B cell (primary cell): Measurements from ENCODE around the gene ADARB2. TPM values are rescaled to one million over a fixed set of nuclear protein-coding genes. Genes with fewer than 3 reads are reported as not detected.

Source experiments
- ATAC-seq: fragments of 200-7000 bp; cut with Tn5 transposase; one replicate; pipeline ENCODE4 v1.10.0; 2021; ENCODE audit warnings: low read depth, mild to moderate bottlenecking, moderate number of reproducible peaks, moderate library complexity
- CTCF ChIA-PET: fragments of 350-600 bp; sonication (Branson Sonifier 250); formaldehyde crosslinking; loops from one replicate; lab custom pipeline; 2021; ENCODE audit warnings: antibody characterized with exemption, inconsistent platforms; lab: Charles Lee
- POLR2A ChIA-PET: fragments of 350-600 bp; sonication (Branson Sonifier 250); formaldehyde crosslinking; loops from one replicate; lab custom pipeline; 2021; ENCODE audit warnings: antibody characterized with exemption; lab: Charles Lee
- DNase-seq: peaks from one replicate; pipeline ENCODE4 v3.0.0; 2013
- H2AFZ ChIP-seq: 2 replicates; pipeline ENCODE4 v1.6.1; 2012; ENCODE audit warnings: mild to moderate bottlenecking, low read depth, low read length; ENCODE audit not compliant: insufficient read depth, poor library complexity, severe bottlenecking
- H3K27ac ChIP-seq, 2 donors: 1 replicate in 1 of 2; 2 replicates in 1 of 2; pipeline ENCODE4 v1.5.1; 2012 to 2013; ENCODE audit warnings: low read length in 2 of 2, mild to moderate bottlenecking in 2 of 2, moderate library complexity in 1 of 2
- H3K27me3 ChIP-seq, 4 experiments: fragments of 200-600 bp in 1 of 4; sonication (generic) in 1 of 4; replicated peaks in 1 of 4; 1 replicate in 2 of 4; 2 replicates in 2 of 4; pipeline versions ENCODE4 v1.6.1 to v1.7.0; 2013 to 2016; ENCODE audit warnings: low read length in 3 of 4, mild to moderate bottlenecking in 2 of 4, mixed read lengths in 1 of 4, moderate library complexity in 1 of 4; ENCODE audit not compliant: insufficient read depth in 4 of 4, control insufficient read depth in 3 of 4; ENCODE audit errors: control extremely low read depth in 1 of 4
- H3K36me3 ChIP-seq, 2 experiments: replicated peaks in 1 of 2; 1 replicate in 1 of 2; 2 replicates in 1 of 2; pipeline versions ENCODE4 v1.6.1 to v1.7.1; 2013; ENCODE audit warnings: low read length in 1 of 2; ENCODE audit not compliant: insufficient read depth in 2 of 2, control insufficient read depth in 1 of 2; ENCODE audit errors: control extremely low read depth in 1 of 2, extremely low read depth in 1 of 2
- H3K4me1 ChIP-seq, 2 donors: fragments of 200-600 bp in 1 of 2; sonication (generic) in 1 of 2; 1 replicate in 1 of 2; 2 replicates in 1 of 2; pipeline versions ENCODE4 v1.5.1 to v1.6.1; 2013 to 2017; ENCODE audit warnings: low read length in 2 of 2; ENCODE audit not compliant: control insufficient read depth in 2 of 2, insufficient read depth in 2 of 2
- H3K4me2 ChIP-seq: replicated peaks from 2 replicates; pipeline ENCODE3; 2012; ENCODE audit warnings: mild to moderate bottlenecking, low read depth, low read length; ENCODE audit not compliant: poor library complexity, severe bottlenecking
- H3K4me3 ChIP-seq, 5 experiments: fragments of 200-600 bp in 1 of 5; sonication (generic) in 1 of 5; 1 replicate in 3 of 5; 2 replicates in 2 of 5; pipeline versions ENCODE4 v1.5.1 to v1.7.0; 2011 to 2016; ENCODE audit warnings: low read length in 4 of 5, mild to moderate bottlenecking in 4 of 5, low read depth in 2 of 5, control low read depth in 1 of 5, moderate library complexity in 1 of 5; ENCODE audit not compliant: insufficient read depth in 1 of 5; ENCODE audit errors: control extremely low read depth in 1 of 5, extremely low read depth in 1 of 5
- H3K79me2 ChIP-seq: fragments of 200-600 bp; sonication (generic); one replicate; pipeline ENCODE4 v1.6.0; 2016; ENCODE audit warnings: low read length; ENCODE audit not compliant: control insufficient read depth, insufficient read depth
- H3K9ac ChIP-seq: fragments of 200-600 bp; sonication (generic); 2 replicates; pipeline ENCODE4 v1.6.1; 2017; ENCODE audit warnings: mild to moderate bottlenecking, low read length, moderate library complexity
- H3K9me3 ChIP-seq, 3 donors: one replicate each; pipeline versions ENCODE4 v1.6.1 to v1.7.1; 2013; ENCODE audit warnings: low read length in 2 of 3; ENCODE audit not compliant: control insufficient read depth in 2 of 3, insufficient read depth in 1 of 3; ENCODE audit errors: control extremely low read depth in 1 of 3
- H4K20me1 ChIP-seq: 2 replicates; pipeline ENCODE4 v1.6.0; 2012; ENCODE audit warnings: mild to moderate bottlenecking, low read length; ENCODE audit not compliant: insufficient read depth, control insufficient read depth, poor library complexity, severe bottlenecking
- H3K27ac Mint-ChIP-seq: one replicate; pipeline ENCODE4 v1.8.0; 2021; ENCODE audit warnings: mixed read lengths
- H3K27me3 Mint-ChIP-seq: one replicate; pipeline ENCODE4 v1.8.0; 2021; ENCODE audit warnings: mixed read lengths
- H3K4me1 Mint-ChIP-seq: one replicate; pipeline ENCODE4 v1.8.0; 2021; ENCODE audit warnings: mixed read lengths
- H3K4me3 Mint-ChIP-seq: one replicate; pipeline ENCODE4 v1.8.0; 2021; ENCODE audit warnings: mixed read lengths
- H3K9me3 Mint-ChIP-seq: one replicate; pipeline ENCODE4 v1.8.0; 2022; ENCODE audit warnings: mixed read lengths; ENCODE audit not compliant: insufficient read depth
- CTCF ChIP-seq: fragments of 200-600 bp; IDR thresholded peaks from one replicate; pipeline ENCODE4 v1.8.0; 2022; ENCODE audit warnings: antibody characterized with exemption, mild to moderate bottlenecking
- EZH2 ChIP-seq: IDR thresholded peaks from 2 replicates; pipeline ENCODE4 v1.6.1; 2012; ENCODE audit warnings: borderline replicate concordance, low read depth, mild to moderate bottlenecking, moderate library complexity, low read length; ENCODE audit not compliant: insufficient read depth, poor library complexity, severe bottlenecking
- WGBS: methylation state at CpG from one replicate; pipeline ENCODE4 v1.1.5; 2013; ENCODE audit warnings: missing lambda C conversion rate; ENCODE audit not compliant: insufficient coverage; 5-methylcytosine and 5-hydroxymethylcytosine counted together
- intact Hi-C: fragments of 100-400 bp; cut with micrococcal nuclease; formaldehyde crosslinking; loops from one replicate; pipeline ENCODE4 v1.10.0; 2022
- polyA plus RNA-seq: library from polyadenylated mRNA; depleted of rRNA; stranded (reverse); fragments of >200 nt; gene quantifications from 2 replicates; pipeline ENCODE4 v1.2.3, GENCODE V29; 2012
- total RNA-seq, 2 donors: library from RNA; stranded (reverse); fragments of 120-200 nt in 1 of 2; gene quantifications; 1 replicate in 1 of 2; 2 replicates in 1 of 2; pipeline versions ENCODE4 v1.2.3 to v1.2.4, GENCODE V29; 2013 to 2022

The ADARB2 gene
- total and polyA plus RNA-seq, 2 donors (not counting 1 experiment from before 2014, with no cell fraction given): 0.13 to 0.96 TPM

- POLR2A ChIA-PET: interaction anchor here (0.6 to 1.6 kb wide), 2 partner anchors 40 to 67 kb away, joined by 3 to 5 read pairs; no protein-coding TSS in a partner anchor
- peak overlapping the region; percentile 13 for H3K4me2 ChIP-seq
- ATAC-seq (no peak), DNase-seq (peak; percentile 52)
- no peaks in the 10 kb centered on the region for H3K9me3 Mint-ChIP-seq
- peaks cover 45% of the 10 kb centered on the region for H3K4me1 Mint-ChIP-seq
- peaks cover 54 to 58% of the 10 kb centered on the region in 2 donors for H3K4me1 ChIP-seq
- no peak overlapping the region for H3K9ac ChIP-seq
- peak overlapping the region; percentile 71 for H3K27ac Mint-ChIP-seq
- H3K27me3 Mint-ChIP-seq: no peaks in the 10 kb centered on the region
- H3K9me3 ChIP-seq: peaks cover 0 to 3% (median 0%) of the 10 kb centered on the region in 3 donors
- CTCF ChIA-PET: interaction anchor here (0.9 to 1.3 kb wide), 4 partner anchors 16 to 72 kb away, joined by 3 to 4 read pairs (median 3); no protein-coding TSS in a partner anchor
- peak overlapping the region in 1 of 2 donors; percentile 45 for H3K27ac ChIP-seq
- no peaks in the 10 kb centered on the region for H3K79me2 ChIP-seq
- H3K27me3 ChIP-seq: no peaks in the 10 kb centered on the region
- H4K20me1 ChIP-seq: no peaks in the 10 kb centered on the region
- intact Hi-C loops: no loop called here
- H2AFZ ChIP-seq: no peak overlapping the region
- TF ChIP-seq CTCF (no peak), EZH2 (no peak)
- WGBS: 65% methylated on average over 2 of the region's 2 CpGs
- H3K36me3 ChIP-seq: no peaks in the 10 kb centered on the region
- no peak overlapping the region for H3K4me3 ChIP-seq
- peak overlapping the region; percentile 24 for H3K4me3 Mint-ChIP-seq
These were observed 245.4 kb downstream of the ADARB2 start for GRCh38 chr10:1491901-1492300.

GRCh38 chr10:1489801-1490200 lies 247.5 kb downstream of the ADARB2 start:
- no peak overlapping the region for H3K9ac ChIP-seq
- H3K4me3 ChIP-seq: no peak overlapping the region
- no peaks in the 10 kb centered on the region for H3K9me3 ChIP-seq
- intact Hi-C loops: loop anchor here (1.0 kb wide), 7 partner anchors 24 to 248 kb away; partner anchors contain the start of gene ADARB2
- Mint-ChIP-seq H3K4me3 (peak overlapping the region; percentile 78), H3K27me3 (no peaks in the 10 kb centered on the region), H3K9me3 (no peaks in the 10 kb centered on the region), H3K27ac (peak overlapping the region; percentile 90), H3K4me1 (peaks cover 59% of the 10 kb centered on the region)
- TF ChIP-seq EZH2 (no peak), CTCF (no peak)
- WGBS: 60% methylated on average over 3 of the region's 4 CpGs
- DNase-seq: peak; percentile 26
- H3K4me2 ChIP-seq: peak overlapping the region; percentile 56
- no peaks in the 10 kb centered on the region for H3K79me2 ChIP-seq
- no peak overlapping the region for H2AFZ ChIP-seq
- ATAC-seq: no peak
- H3K36me3 ChIP-seq: no peaks in the 10 kb centered on the region
- ChIA-PET CTCF (interaction anchor here (0.9 to 1.7 kb wide), 4 partner anchors 25 to 154 kb away, joined by 3 to 6 read pairs (median 6); no protein-coding TSS in a partner anchor), POLR2A (interaction anchor here (0.6 to 1.5 kb wide), 4 partner anchors 64 to 244 kb away, joined by 4 read pairs; no protein-coding TSS in a partner anchor)
- H3K4me1 ChIP-seq: peaks cover 64% of the 10 kb centered on the region in 2 donors
- H3K27me3 ChIP-seq: no peaks in the 10 kb centered on the region
- H3K27ac ChIP-seq: peak overlapping the region; percentile 40 to 73
- H4K20me1 ChIP-seq: no peaks in the 10 kb centered on the region
